Measurements from ENCODE around the gene GTPBP4. TPM values are rescaled to one million over a fixed set of nuclear protein-coding genes. Genes with fewer than 3 reads are reported as not detected.

GTPBP4 gene
- total and polyA plus RNA-seq, 2 of the 13 experiments (the other 11 are each of a cell fraction or from before 2014, with no cell fraction given), result 24.1 to 85.5 TPM

- no peak for TF ChIP-seq HINFP (CRISPR knock-in tag; IDR thresholded peaks at IDR 0.05; ENCODE audit: low read depth)
- no peak; the same call in 1 of the 2 replicates for TF ChIP-seq ZNF788 (CRISPR knock-in tag; IDR thresholded peaks at IDR 0.05; ENCODE audit: borderline replicate concordance)
- TF ChIP-seq STAT5B (CRISPR knock-in tag; IDR thresholded peaks at IDR 0.05), result no peak
- peak; percentile 17; the same call in 1 of the 2 replicates for TF ChIP-seq SMYD3 (CRISPR knock-in tag; IDR thresholded peaks at IDR 0.05)
- no peak for TF ChIP-seq KAT7 (CRISPR knock-in tag; IDR thresholded peaks at IDR 0.05; ENCODE audit: borderline replicate concordance)
- 0 out of 2 replicates have a peak, but pooled peaks have one; percentile 2 for TF ChIP-seq ZNF816 (CRISPR knock-in tag; IDR thresholded peaks at IDR 0.05; ENCODE audit: borderline replicate concordance)
- TF ChIP-seq SNRNP70 (IDR thresholded peaks at IDR 0.05; ENCODE audit: low read depth, low read length), result no peak
- no peak for TF ChIP-seq MNT (IDR thresholded peaks at IDR 0.05)
- no peak for TF ChIP-seq ZBTB10 (CRISPR knock-in tag; IDR thresholded peaks at IDR 0.05; ENCODE audit: borderline replicate concordance)
- TF ChIP-seq ZNF232 (CRISPR knock-in tag; IDR thresholded peaks at IDR 0.05; ENCODE audit: borderline replicate concordance), result no peak
- no peak for TF ChIP-seq NFIC (IDR thresholded peaks at IDR 0.05; ENCODE audit: low read length)
- no peak; the same call in 1 of the 2 replicates for TF ChIP-seq TIGD3 (CRISPR knock-in tag; IDR thresholded peaks at IDR 0.05; ENCODE audit: borderline replicate concordance)
- no peak for TF ChIP-seq ZNF790 (CRISPR knock-in tag; IDR thresholded peaks at IDR 0.05; ENCODE audit: borderline replicate concordance)
- no peak for TF ChIP-seq JDP2 (CRISPR knock-in tag; IDR thresholded peaks at IDR 0.05; ENCODE audit: borderline replicate concordance)
- TF ChIP-seq MYPOP (CRISPR knock-in tag; IDR thresholded peaks at IDR 0.05), result no peak; the same call in 1 of the 2 replicates
- no peak for TF ChIP-seq SOX13 (IDR thresholded peaks at IDR 0.05)
- TF ChIP-seq SOX13 (CRISPR knock-in tag; conservative IDR thresholded peaks at IDR 0.05 in 1 of 2, IDR thresholded peaks at IDR 0.05 in 1 of 2), result no peak
- TF ChIP-seq ZFP36 (IDR thresholded peaks at IDR 0.05; ENCODE audit: borderline replicate concordance, low read depth, low read length, partially characterized antibody), result no peak
- TF ChIP-seq ZNF737 (CRISPR knock-in tag; IDR thresholded peaks at IDR 0.05; ENCODE audit: borderline replicate concordance), result no peak
Measured at GRCh38 chr10:1049425-1049958, 61.3 kb downstream of the GTPBP4 start (continued).

All from HepG2 (cell line).